Esophagus muscularis mucosa (tissue), 3 donors: ENCODE results near the gene ZCCHC8.

Experiments
- CTCF ChIP-seq, 3 experiments: fragments of 200-600 bp in 2 of 3; fragments of 450-650 bp in 1 of 3; sonication (generic) in 2 of 3; IDR thresholded peaks; one replicate each; pipeline ENCODE4 v1.5.1; 2017 to 2019; ENCODE audit warnings: antibody characterized with exemption in 3 of 3, mild to moderate bottlenecking in 2 of 3, moderate library complexity in 1 of 3
- POLR2A ChIP-seq: fragments of 450-650 bp; IDR thresholded peaks from one replicate; pipeline ENCODE4 v1.6.1; 2017; ENCODE audit warnings: antibody characterized with exemption, moderate library complexity, mild to moderate bottlenecking, low read depth

GRCh38 chr12:122503147-122503751 lies 2.5 kb upstream of the ZCCHC8 start:
- TF ChIP-seq CTCF (IDR thresholded peaks at IDR 0.05) (no peak), POLR2A (no peak)
